ENCODE measurements around the gene SLC49A3.
A peak's percentile ranks its signal among the peaks of the same experiment; 100 is the strongest.
"Not testable (repeated sequence)": the region's sequence is repeated elsewhere in the genome, so short reads cannot be mapped to it uniquely, and the experiment has no call there.

SLC49A3 gene

DNA sequence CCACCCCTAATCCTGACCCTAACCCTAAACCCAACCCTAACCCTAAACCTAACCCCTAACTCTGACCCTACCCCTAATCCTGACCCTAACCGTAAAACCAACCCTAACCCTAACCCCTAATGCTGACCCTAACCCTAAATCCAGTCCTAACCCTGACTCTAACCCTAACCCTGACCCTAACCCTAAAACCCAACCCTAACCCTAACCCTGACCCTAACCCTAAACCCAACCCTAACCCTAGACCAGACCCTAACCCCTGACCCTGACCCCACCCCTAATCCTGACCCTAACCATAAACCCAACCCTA, 16.0 kb upstream of the SLC49A3 start:
- no peak for DNase-seq (ENCODE audit: low read depth, low spot score)
- H3K27ac ChIP-seq, result no peak overlapping the region

GRCh38 chr4:704198-704891, 15.4 kb upstream of the SLC49A3 start:
- no peak overlapping the region for H3K27ac ChIP-seq
- DNase-seq (ENCODE audit: low read depth, low spot score), result no peak

DNA sequence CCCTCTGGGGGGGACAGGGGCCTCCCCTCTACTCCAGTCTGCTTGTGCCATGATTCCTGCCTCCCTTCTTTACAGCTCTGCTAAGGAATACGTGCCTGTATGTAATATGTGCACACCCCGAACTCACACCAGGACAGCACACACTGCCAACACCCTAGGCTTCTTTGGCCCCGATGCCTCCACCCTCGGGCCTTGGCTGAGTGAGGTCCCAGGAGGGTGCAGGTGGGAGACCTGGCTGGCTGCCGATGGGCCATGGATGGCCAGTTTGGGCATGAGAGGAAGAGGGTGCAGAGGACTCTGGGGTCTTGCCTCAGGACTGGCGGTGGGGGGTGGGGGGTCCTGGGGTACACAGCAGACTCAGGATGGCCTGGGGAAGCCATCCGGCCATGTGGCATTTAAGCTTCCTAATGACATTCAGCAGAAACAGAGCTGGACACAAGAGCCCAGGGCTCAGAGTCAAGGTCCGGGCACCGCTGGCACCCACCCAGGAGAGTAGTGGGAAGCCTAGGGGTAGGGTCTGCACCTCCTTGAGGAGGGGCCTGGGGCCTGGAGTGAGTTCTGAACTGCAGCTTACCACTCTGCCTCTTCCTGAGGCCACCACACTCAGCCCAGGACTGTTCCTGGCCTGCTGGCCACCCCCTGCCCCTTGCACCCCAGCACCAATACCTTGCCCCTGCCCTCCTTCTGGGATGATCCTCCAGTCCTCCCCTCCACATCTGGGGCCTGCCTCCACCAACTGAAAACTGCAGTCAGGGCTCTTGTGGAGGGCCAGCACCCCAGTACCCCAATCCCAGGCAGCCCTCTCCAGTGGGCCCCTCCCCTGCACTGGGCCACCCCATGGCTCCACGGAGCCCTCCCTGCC, 14.6 kb upstream of the SLC49A3 start:
- DNase-seq (ENCODE audit: low read depth, low spot score), result no peak
- H3K27ac ChIP-seq, result no peak overlapping the region

- no peak overlapping the region for H3K27ac ChIP-seq
- DNase-seq (ENCODE audit: low read depth, low spot score), result no peak
Observed at GRCh38 chr4:702618-703048, 13.7 kb upstream of the SLC49A3 start.

DNA sequence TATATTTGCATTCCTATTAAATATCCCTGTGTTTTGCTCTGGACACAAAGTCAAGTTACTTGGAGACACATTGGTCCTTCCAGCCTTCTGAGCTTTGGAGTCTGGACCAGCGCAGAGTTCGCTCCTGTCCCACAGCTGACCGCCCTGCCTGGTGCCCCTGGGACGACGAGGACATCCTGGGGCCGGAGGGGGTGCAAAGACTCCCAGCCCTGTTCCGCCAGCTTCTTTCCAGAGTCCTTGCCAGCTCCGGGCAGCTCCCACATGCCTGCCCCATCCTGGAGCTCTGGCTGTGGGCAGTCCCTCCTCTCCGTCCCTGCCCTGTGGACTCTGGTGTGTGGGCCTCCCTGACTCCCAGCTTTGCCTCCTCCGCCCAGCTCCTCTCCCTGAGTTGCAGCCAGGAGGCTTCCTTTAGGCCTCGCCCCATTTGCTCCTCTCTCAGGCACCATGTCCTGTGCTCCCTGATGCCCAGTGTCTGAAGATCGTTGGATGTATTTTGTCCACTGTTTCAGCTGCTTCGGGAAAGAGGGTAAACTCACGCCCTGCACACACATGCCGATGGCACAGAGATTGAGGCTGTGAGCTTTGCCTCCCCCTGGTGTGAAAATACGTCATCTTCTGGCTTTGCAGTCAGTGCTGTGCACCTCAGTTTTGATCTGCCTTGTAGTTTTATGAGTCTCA, 11.8 kb upstream of the SLC49A3 start:
- DNase-seq (ENCODE audit: low read depth, low spot score), result no peak
- no peak overlapping the region for H3K27ac ChIP-seq

- DNase-seq (ENCODE audit: low read depth, low spot score), result no peak
- H3K27ac ChIP-seq, result peak overlapping the region; percentile 58
Observed at GRCh38 chr4:699816-700580, 11.0 kb upstream of the SLC49A3 start.

DNA sequence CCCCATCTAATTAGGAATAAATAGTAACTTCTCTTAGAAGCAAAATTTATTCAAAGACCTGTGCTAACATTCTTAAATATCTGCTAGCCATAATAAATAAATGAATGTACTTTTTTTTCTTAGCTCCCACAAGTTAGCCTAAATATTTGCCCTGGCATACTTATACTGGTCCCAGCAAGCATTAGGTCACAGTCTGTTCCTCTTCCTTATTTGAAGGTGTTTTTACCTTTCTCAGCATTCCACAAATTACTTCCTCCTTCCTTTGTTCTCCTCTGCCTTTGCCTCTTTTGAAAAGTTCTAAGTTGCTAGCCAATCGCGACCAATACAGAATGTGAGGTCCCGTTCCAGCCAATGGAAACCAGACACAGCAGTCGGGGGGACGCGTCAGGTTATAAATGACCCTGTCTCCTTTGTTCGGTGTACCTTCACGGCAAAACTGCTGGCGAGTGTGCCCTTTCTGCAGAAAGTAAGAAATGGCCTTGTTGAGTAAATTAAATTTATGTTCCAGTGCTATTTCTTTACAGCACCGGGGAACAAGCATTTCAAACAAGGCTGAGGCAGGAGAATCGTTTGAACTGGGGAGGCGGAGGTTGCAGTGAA, 5.5 kb upstream of the SLC49A3 start:
- DNase-seq (ENCODE audit: low read depth, low spot score); H3K27ac ChIP-seq: not testable (repeated sequence)

- no peak overlapping the region for H3K27ac ChIP-seq
- no peak for DNase-seq (ENCODE audit: low read depth, low spot score)
Observed at GRCh38 chr4:692771-693554, 4.0 kb upstream of the SLC49A3 start.

DNA sequence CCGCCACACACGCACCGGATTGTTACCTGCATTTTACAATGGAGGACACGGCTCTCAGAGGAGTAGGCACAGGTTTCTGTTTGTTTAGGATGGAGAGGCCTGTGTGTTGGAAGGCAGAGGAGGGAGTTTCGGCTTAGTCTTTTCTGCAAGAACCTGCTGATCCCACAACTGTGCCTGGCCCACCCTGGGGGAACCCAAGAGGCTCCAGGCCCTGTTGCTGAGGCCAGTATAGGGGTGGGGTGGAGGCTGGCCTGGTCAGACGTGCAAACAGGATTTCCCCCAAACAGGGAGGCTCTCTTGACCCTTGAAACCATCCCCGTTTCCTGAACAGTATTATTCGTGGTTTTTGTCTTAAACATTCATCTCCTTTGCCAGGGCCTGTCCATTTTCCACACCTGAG, 772 bp upstream of the SLC49A3 start:
- no peak overlapping the region for H3K27ac ChIP-seq
- no peak for DNase-seq (ENCODE audit: low read depth, low spot score)

DNA sequence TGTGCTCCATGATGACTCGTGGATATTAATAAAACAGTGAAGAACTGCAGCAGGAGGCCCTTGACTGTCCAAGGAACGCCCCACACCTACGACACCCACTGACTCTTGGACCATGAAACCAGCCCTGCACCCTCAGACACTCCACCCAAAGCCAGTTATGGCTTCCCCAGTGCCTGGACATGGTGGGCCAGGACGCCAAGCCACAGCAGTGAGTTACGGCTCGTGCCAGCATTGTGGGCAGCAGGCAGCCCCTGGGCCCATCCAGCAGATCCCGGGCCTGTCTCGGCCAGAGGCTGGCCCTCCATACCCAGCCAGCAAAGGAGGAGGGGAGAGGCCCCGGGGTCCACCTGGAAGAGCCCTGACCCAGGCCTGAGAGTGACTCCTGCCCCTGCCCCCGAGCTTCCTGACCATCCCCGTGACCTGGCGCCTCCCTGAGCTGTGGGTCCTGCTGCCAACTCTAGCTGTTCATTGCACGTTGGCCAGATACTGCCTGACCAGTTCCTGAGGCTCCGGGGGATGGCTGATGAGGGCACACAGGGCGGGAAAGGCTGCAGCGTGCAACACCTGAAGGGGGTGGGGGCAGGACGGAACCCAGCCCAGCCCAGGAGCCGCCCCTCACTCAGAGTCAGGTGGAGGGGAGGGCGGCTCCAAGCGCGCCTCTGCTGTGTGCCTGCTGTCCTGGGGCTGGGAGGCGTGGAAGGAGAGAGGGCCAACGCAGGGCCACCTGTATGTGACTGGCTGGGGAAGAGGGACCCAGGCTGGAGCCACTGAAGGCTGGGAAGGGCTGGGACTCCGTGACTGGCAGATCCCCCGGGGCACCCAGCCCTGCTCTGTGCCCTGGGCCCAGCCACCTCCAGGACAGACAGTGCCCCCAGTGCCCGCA, 739 bp downstream of the SLC49A3 start:
- no peak for DNase-seq (ENCODE audit: low read depth, low spot score)
- H3K27ac ChIP-seq, result peak overlapping the region; percentile 17

- DNase-seq (ENCODE audit: low read depth, low spot score), result no peak
Observed at GRCh38 chr4:687048-687970, 1.6 kb downstream of the SLC49A3 start.

GRCh38 chr4:686413-687040, 2.4 kb downstream of the SLC49A3 start:
- no peak for DNase-seq (ENCODE audit: low read depth, low spot score)
- no peak overlapping the region for H3K27ac ChIP-seq

More at GRCh38 chr4:687048-687970, 1.6 kb downstream of the SLC49A3 start:
- peak overlapping the region; percentile 17 for H3K27ac ChIP-seq

DNA sequence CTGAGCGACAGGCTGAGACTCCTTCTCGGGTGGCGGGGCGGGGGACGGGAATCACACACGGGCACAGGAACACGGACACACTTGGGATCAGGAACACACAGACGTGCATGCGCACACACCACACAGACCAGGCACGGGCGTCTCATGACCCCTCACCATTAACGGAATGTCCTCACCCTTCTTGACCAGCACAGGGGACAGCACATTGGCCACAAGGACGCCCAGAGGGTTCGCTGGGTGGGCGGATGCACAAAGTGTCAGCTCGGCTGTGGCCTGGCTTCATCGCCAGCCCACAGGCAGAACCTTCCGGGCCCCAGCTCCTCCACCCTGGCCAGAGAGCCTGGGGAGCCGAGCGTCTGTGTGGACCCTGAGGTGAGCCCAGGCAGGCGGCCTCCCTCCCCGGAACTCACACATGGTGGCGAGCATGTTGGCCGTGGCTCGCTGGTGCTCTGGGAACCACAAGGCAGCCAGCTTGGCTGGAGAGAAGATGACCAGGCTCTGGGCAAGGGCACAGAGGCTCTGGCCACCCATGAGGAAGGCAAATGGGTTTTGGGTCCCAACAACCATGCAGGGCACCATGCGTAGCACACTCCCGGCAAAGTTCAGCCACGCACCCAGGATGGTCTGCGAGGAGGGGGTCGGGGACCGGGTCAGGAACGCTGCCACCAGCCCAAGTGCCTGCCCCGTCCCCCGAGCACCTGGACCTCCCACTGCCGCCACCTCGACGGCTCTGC, 3.1 kb downstream of the SLC49A3 start:
- no peak overlapping the region for H3K27ac ChIP-seq
- no peak for DNase-seq (ENCODE audit: low read depth, low spot score)

DNA sequence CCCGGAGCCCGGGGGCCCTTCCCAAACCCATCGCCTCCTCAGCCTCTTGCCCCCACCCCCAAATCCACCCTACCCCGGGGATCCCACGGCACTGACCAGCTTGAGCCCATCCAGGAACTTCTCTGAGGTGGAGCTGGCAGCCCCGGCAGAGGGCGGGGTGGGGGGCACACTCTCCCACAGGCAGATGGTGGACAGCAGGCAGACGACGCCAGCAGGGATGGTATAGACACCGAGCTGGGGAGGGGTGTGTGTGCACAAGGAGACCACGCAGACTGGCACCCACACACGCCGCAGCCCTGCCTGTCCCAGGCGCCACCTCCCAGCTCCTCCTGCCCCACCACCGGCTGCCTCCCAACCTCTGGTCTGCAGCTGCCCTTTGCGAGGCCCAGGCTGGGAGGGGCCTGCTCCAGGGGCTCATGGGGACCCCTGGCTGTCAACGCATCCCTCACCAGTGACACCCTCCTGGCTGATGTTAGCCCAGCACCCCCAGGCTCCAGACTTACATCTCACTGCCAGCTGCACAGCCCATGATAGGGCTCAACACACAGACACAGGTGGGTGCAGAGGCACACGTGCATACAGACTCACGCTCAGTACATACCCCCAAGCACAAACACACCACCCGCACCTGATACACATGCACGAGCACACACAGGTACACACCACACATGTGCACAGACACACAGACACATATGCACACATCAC, 4.2 kb downstream of the SLC49A3 start:
- no peak for DNase-seq (ENCODE audit: low read depth, low spot score)
- no peak overlapping the region for H3K27ac ChIP-seq

DNA sequence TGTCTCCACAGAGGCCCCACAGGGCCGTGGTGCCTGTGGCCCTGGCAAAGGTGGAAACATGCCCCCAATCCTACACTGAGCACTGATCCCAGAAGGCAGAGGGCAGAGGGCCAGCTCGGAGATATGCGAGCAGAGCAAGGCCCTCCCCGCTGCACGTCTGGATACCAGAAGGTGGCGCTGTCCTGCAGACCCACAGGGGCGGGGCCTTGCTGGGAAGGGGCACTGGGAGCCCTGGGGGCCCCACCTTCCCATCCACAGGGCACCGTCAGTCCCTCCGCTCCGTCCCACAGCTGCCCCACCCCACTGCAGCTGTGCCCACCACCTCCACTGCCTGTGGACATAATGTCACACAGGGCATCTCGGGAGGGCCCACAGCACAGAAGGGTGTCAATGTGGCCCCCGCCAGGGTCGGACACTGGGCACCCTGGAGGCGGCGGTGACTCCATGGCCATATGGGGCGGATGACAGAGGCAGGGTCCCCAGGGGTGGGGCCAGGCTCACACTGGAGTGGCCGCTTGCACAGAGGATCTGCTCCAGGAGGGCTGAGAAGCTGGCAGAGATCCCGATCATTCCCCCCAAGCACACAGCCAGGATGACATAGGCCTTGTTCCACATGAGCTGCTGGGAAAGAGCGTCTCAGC, 4.8 kb downstream of the SLC49A3 start:
- no peak for DNase-seq (ENCODE audit: low read depth, low spot score)
- H3K27ac ChIP-seq, result no peak overlapping the region

Measured in epithelial cell of prostate (primary cell).